ENCODE measurements around the gene PLEKHS1.

The PLEKHS1 gene

DNA sequence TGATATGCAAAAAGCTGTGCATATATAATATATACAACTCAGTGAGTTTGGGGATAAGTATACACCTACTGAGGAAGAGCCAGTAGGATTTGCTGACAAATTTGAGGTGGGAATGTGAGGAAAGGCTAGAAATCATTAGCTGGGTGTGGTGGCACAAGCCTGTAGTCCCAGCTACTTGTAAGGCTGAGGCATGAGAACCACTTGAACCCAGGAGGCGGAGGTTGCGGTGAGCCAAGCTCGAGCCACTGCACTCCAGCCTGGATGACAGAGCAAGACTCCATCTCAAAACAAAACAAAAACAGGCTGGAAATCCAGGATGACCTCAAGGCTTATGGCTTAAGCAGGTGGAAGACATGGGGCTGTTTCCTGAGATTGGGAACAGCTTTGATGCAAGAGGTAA is 10.6 kb upstream of the PLEKHS1 start:
- no peak overlapping the region for H3K4me3 ChIP-seq (ENCODE audit: low read length)
- no peak overlapping the region for H3K9ac ChIP-seq (ENCODE audit: low read depth, low read length)
- WGBS, result 94% methylated on average over 3 of the region's 3 CpGs
- H3K4me1 ChIP-seq (ENCODE audit: insufficient read depth, low read length), result peaks cover 6% of the 10 kb centered on the region; the same call in 1 of the 2 replicates
- H3K36me3 ChIP-seq (ENCODE audit: insufficient read depth, low read length), result no peaks in the 10 kb centered on the region
- no peaks in the 10 kb centered on the region for H3K9me3 ChIP-seq (ENCODE audit: insufficient read depth, low read depth, low read length)
- H3K27me3 ChIP-seq (ENCODE audit: insufficient read depth, low read length), result no peaks in the 10 kb centered on the region
- no peak overlapping the region for H3K27ac ChIP-seq (ENCODE audit: low read depth, low read length)

DNA sequence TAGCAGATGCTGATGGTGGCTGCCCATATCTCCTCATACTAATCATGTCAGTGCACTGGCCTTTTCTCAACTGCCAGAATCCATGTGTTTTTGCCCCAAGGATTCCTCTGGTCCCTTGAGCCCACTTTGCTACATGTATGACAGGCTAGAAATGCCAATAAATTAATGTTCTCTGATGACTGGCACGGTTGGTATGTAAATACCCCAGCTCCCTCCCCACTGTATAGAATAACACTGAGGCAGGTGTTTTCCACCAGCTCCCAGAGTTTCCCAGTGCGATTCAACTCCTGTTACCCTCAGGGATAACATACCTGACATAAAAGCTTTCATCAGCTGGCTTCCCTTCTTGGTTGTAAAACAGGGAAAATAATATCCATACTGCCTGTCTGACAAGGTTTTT is 9.0 kb upstream of the PLEKHS1 start:
- H3K9me3 ChIP-seq (ENCODE audit: insufficient read depth, low read depth, low read length), result no peaks in the 10 kb centered on the region
- WGBS, result 81% methylated on average over 2 of the region's 2 CpGs
- no peak overlapping the region for H3K4me3 ChIP-seq (ENCODE audit: low read length)
- no peaks in the 10 kb centered on the region for H3K4me1 ChIP-seq (ENCODE audit: insufficient read depth, low read length)
- no peak overlapping the region for H3K9ac ChIP-seq (ENCODE audit: low read depth, low read length)
- no peak overlapping the region for H3K27ac ChIP-seq (ENCODE audit: low read depth, low read length)
- no peaks in the 10 kb centered on the region for H3K27me3 ChIP-seq (ENCODE audit: insufficient read depth, low read length)
- no peaks in the 10 kb centered on the region for H3K36me3 ChIP-seq (ENCODE audit: insufficient read depth, low read length)

DNA sequence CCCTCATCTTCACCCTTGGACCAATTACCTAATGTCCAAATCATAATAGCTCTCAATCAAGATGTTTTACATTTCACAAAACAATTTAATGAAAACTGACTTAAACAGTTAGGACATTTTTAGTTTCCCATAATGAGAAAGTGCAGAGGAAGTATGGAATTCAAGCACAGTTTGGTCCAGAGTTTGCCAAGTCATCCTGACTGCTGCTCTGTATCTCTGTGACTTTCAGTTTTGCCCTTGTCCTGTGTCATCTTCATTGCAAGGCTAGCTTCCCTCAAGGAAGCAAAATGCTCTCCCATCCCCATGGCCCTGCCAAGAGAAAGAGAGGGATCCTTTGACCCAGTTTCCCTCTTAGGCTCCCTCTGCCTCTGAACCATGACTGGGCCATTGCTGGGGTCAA is 7.9 kb upstream of the PLEKHS1 start:
- no peaks in the 10 kb centered on the region for H3K4me1 ChIP-seq (ENCODE audit: insufficient read depth, low read length)
- H3K9ac ChIP-seq (ENCODE audit: low read depth, low read length), result no peak overlapping the region
- no peak overlapping the region for H3K4me3 ChIP-seq (ENCODE audit: low read length)
- H3K36me3 ChIP-seq (ENCODE audit: insufficient read depth, low read length), result no peaks in the 10 kb centered on the region
- no peak overlapping the region for H3K27ac ChIP-seq (ENCODE audit: low read depth, low read length)
- H3K27me3 ChIP-seq (ENCODE audit: insufficient read depth, low read length), result no peaks in the 10 kb centered on the region
- no peaks in the 10 kb centered on the region for H3K9me3 ChIP-seq (ENCODE audit: insufficient read depth, low read depth, low read length)

DNA sequence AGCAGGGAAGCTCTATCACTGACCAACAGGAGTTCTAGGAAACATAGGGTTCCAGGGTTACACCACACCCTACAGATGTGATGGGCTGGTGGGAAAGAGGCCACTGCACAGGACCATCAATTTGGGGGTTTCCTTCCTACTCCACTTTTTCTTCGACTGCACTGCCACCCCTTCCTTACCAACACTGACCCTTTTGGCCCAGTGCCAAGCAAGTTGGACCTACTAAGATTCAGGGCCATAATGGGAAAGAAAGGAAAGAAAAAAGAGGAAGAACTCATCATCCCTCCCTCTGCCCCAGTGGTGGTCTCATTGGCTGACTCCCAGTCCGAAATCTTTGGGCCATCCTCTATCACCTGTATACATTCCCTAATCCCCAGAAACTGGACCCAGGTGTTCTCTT is 6.1 kb upstream of the PLEKHS1 start:
- Histone ChIP-seq H3K36me3 (ENCODE audit: insufficient read depth, low read length) (no peaks in the 10 kb centered on the region), H3K27ac (ENCODE audit: low read depth, low read length) (no peak overlapping the region), H3K9me3 (ENCODE audit: insufficient read depth, low read depth, low read length) (no peaks in the 10 kb centered on the region), H3K27me3 (ENCODE audit: insufficient read depth, low read length) (no peaks in the 10 kb centered on the region), H3K9ac (ENCODE audit: low read depth, low read length) (no peak overlapping the region), H3K4me1 (ENCODE audit: insufficient read depth, low read length) (no peaks in the 10 kb centered on the region), H3K4me3 (ENCODE audit: low read length) (no peak overlapping the region)
- 94% methylated on average over 2 of the region's 2 CpGs for WGBS

DNA sequence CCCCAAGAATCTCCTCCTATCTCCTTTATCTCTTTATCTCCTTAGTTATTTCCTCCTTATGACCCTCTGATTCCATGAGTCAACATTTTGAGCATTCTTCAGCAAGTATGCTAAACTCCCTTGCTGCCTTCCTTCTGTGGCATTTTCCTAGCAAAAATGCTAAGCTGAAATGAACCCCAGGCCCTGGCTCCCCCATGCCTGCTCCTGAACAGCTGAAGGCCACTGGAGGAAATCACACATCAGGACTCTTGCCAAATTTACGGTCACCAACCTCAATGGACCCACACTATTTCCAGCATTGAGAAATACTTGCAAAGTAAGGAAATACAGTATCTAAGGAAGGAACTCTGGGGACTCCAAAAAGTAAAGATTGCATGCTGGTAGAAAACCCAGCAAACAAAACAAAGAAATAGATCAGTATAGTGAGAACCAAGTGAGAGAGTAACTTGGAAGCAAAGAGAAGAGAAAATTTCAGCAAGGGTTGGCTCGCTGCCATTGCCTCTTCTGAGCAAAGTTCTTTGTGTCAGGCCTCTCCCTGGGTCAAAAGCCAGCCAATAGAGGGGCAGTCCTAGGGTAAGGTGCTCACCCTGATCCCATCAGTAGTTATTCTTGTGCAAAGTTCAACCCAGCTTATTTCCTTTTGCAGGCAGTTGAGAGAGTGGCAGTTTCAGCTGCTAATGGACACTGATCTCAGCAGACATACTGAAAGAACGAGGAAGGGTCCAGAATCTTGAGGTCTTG is 5.1 kb upstream of the PLEKHS1 start:
- H3K4me3 ChIP-seq (ENCODE audit: low read length), result no peak overlapping the region
- H3K27ac ChIP-seq (ENCODE audit: low read depth, low read length), result no peak overlapping the region
- 93% methylated on average over 3 of the region's 3 CpGs for WGBS
- H3K36me3 ChIP-seq (ENCODE audit: insufficient read depth, low read length), result no peaks in the 10 kb centered on the region
- no peaks in the 10 kb centered on the region for H3K27me3 ChIP-seq (ENCODE audit: insufficient read depth, low read length)
- no peaks in the 10 kb centered on the region for H3K4me1 ChIP-seq (ENCODE audit: insufficient read depth, low read length)
- no peaks in the 10 kb centered on the region for H3K9me3 ChIP-seq (ENCODE audit: insufficient read depth, low read depth, low read length)
- no peak overlapping the region for H3K9ac ChIP-seq (ENCODE audit: low read depth, low read length)

DNA sequence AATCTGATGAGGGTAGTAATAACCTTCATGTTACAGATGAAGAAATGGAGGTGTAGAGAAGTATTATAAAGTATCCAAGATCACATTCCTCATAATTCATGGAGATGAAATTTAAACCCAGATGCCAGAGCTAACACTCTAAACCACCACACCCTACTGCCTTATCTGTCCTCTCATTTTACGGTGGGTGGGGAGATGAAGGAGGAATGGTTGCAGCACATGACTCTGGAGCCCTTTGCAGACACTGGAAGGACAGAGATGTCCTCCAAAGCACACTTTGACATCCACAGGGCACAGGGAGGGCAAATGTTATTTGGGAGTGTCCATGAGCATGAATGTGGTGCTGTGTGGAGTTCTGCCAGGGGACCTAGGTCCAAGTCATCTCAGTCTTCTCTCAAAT is 1.1 kb downstream of the PLEKHS1 start:
- 60% methylated on average over 1 of the region's 1 CpG for WGBS

DNA sequence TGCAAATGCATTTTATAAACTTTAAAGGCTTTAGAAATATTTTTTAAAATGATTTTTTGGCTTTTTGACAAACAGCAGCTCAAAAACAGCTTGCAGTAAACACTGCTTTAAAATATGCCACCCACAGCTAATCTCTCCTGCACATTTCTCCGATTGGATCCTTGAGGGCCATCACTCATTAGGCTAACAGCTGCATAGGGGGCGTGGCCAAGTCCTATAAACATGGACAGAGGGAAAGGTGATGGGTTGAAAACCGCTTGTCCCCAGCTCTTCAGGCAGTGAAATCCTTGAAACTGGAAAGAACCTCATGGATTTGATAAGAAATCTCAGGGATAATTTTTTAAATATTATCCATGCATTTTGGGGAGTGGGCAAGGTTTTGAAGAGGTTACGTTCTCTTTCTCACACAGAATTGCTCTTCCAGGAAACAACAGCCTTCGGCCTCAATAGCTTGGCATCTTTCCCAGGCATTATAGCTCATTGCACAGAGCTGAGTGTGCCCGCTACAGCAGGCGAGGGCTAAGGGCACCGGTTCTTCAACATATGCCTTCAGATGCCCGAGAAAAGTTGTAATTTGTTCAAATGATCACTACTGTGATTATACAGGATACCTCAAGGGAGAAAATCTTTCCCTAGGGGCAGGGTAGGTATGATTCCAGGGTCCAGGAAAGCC is 1.7 kb downstream of the PLEKHS1 start:
- Histone ChIP-seq H3K9ac (ENCODE audit: low read depth, low read length) (no peak overlapping the region), H3K27me3 (ENCODE audit: insufficient read depth, low read length) (no peaks in the 10 kb centered on the region), H3K9me3 (ENCODE audit: insufficient read depth, low read depth, low read length) (no peaks in the 10 kb centered on the region), H3K4me1 (ENCODE audit: insufficient read depth, low read length) (no peaks in the 10 kb centered on the region), H3K4me3 (ENCODE audit: low read length) (no peak overlapping the region), H3K36me3 (ENCODE audit: insufficient read depth, low read length) (no peaks in the 10 kb centered on the region), H3K27ac (ENCODE audit: low read depth, low read length) (no peak overlapping the region)
- WGBS, result 92% methylated on average over 9 of the region's 9 CpGs

More for the DNA sequence above, 1.1 kb downstream of the PLEKHS1 start:
- Histone ChIP-seq H3K27ac (ENCODE audit: low read depth, low read length) (no peak overlapping the region), H3K27me3 (ENCODE audit: insufficient read depth, low read length) (no peaks in the 10 kb centered on the region), H3K4me1 (ENCODE audit: insufficient read depth, low read length) (no peaks in the 10 kb centered on the region), H3K9me3 (ENCODE audit: insufficient read depth, low read depth, low read length) (no peaks in the 10 kb centered on the region), H3K4me3 (ENCODE audit: low read length) (no peak overlapping the region), H3K36me3 (ENCODE audit: insufficient read depth, low read length) (no peaks in the 10 kb centered on the region), H3K9ac (ENCODE audit: low read depth, low read length) (no peak overlapping the region)

DNA sequence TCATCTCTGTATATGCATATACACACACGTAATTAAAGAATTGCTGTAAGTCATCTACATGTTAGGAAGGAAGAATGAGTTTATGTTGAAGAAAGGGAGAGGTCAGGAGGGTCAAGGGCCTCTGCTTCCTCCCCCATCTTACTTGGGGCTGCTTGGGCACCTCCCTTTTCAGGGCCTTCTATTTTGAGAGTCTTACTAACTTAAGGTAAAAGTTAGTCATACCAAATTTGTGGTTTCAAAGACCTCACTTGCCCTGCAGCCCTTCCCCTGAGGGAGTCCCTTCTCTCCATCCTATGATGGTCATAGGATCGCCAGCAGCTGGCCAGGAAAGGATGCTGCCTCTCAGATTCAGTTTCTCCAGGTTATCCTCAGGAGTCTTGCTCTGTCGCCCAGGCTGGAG is 2.6 kb downstream of the PLEKHS1 start:
- Histone ChIP-seq H3K4me3 (ENCODE audit: low read length) (no peak overlapping the region), H3K36me3 (ENCODE audit: insufficient read depth, low read length) (no peaks in the 10 kb centered on the region), H3K27ac (ENCODE audit: low read depth, low read length) (no peak overlapping the region), H3K27me3 (ENCODE audit: insufficient read depth, low read length) (no peaks in the 10 kb centered on the region), H3K4me1 (ENCODE audit: insufficient read depth, low read length) (no peaks in the 10 kb centered on the region), H3K9me3 (ENCODE audit: insufficient read depth, low read depth, low read length) (no peaks in the 10 kb centered on the region), H3K9ac (ENCODE audit: low read depth, low read length) (no peak overlapping the region)
- WGBS, result 95% methylated on average over 2 of the region's 3 CpGs

DNA sequence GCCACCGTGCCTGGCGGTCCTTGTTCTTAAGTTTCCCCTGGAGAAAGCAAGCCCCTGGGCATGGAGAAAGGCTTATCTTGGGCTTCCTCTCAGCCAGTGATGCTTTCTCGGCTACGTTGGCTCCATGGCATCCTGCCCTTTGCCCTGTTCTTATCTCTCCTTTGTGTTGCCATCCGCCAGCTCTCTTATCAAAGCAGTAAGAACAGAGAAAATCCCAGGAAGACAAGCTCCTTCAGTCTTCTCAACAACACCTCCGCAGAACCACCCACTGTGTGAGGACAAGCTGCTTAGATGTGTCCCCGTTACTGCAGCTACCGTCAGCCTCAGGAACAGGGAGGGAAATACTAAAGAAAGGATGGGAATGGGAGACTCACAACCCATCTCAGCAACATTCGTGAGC is 3.3 kb downstream of the PLEKHS1 start:
- no peaks in the 10 kb centered on the region for H3K36me3 ChIP-seq (ENCODE audit: insufficient read depth, low read length)
- no peak overlapping the region for H3K9ac ChIP-seq (ENCODE audit: low read depth, low read length)
- H3K9me3 ChIP-seq (ENCODE audit: insufficient read depth, low read depth, low read length), result no peaks in the 10 kb centered on the region
- H3K4me1 ChIP-seq (ENCODE audit: insufficient read depth, low read length), result no peaks in the 10 kb centered on the region
- H3K27ac ChIP-seq (ENCODE audit: low read depth, low read length), result no peak overlapping the region
- 85% methylated on average over 9 of the region's 9 CpGs for WGBS
- H3K27me3 ChIP-seq (ENCODE audit: insufficient read depth, low read length), result no peaks in the 10 kb centered on the region
- H3K4me3 ChIP-seq (ENCODE audit: low read length), result no peak overlapping the region

DNA sequence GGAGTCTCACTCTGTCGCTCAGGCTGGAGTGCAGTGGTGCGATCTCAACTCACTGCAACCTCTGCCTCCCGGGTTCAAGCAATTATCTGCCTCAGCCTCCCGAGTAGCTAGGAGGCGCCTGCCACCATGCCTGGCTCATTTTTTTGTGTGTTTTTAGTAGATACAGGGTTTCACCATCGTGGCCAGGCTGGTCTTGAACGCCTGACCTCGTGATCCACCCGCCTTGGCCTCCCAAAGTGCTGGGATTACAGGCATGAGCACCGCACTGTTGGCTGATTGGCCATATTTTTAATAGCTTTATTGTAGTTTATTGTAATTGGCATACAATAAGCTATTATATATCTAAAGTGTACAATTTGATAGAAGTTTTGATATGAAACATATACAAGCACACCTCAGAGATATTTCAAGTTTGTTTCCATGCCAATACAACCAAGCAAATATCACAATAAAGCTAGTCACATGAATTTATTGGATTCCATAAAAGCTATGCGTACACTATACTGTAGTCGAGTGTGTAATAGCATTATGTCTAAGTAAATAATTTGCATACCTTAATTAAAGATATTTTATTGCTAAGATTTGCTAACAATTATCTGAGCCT is 5.6 kb downstream of the PLEKHS1 start:
- Histone ChIP-seq H3K36me3 (ENCODE audit: insufficient read depth, low read length) (no peaks in the 10 kb centered on the region), H3K27ac (ENCODE audit: low read depth, low read length) (no peak overlapping the region), H3K9ac (ENCODE audit: low read depth, low read length) (no peak overlapping the region), H3K4me1 (ENCODE audit: insufficient read depth, low read length) (no peaks in the 10 kb centered on the region), H3K4me3 (ENCODE audit: low read length) (no peak overlapping the region), H3K9me3 (ENCODE audit: insufficient read depth, low read depth, low read length) (no peaks in the 10 kb centered on the region), H3K27me3 (ENCODE audit: insufficient read depth, low read length) (no peaks in the 10 kb centered on the region)
- WGBS, result 92% methylated on average over 10 of the region's 12 CpGs

DNA sequence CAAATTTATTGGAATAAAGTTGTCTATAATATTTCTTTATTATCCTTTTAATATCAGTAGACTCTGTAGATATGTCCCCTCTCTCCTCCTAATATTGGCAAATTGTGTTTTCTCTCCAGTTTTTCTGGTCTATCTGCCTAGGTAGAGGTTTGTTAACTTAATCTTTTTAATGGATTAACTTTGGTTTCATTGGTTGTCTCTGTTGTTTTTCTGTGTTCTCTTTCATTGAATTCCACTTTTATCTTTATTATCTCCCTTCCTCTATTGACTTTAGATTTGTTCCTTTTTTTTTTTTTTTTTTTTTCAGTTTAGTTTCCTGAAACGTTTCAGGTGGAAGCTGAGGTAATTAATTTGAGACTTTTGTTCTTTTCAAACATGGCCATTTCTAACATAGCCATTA is 10.6 kb downstream of the PLEKHS1 start:
- no peak overlapping the region for H3K27ac ChIP-seq (ENCODE audit: low read depth, low read length)
- H3K4me3 ChIP-seq (ENCODE audit: low read length), result no peak overlapping the region
- WGBS, result no CpG with 5 or more reads among the region's 1 CpG
- no peaks in the 10 kb centered on the region for H3K27me3 ChIP-seq (ENCODE audit: insufficient read depth, low read length)
- H3K9me3 ChIP-seq (ENCODE audit: insufficient read depth, low read depth, low read length), result peaks cover 15% of the 10 kb centered on the region
- H3K4me1 ChIP-seq (ENCODE audit: insufficient read depth, low read length), result no peaks in the 10 kb centered on the region
- H3K9ac ChIP-seq (ENCODE audit: low read depth, low read length), result no peak overlapping the region
- no peaks in the 10 kb centered on the region for H3K36me3 ChIP-seq (ENCODE audit: insufficient read depth, low read length)
